MG63 (cell line): ENCODE measurements around the gene FAM20A. TPM values are rescaled to one million over a fixed set of nuclear protein-coding genes. Genes with fewer than 3 reads are reported as not detected.
A peak's percentile ranks its signal among the peaks of the same experiment; 100 is the strongest.

Source experiments
- DNase-seq: peaks from one replicate; pipeline ENCODE4 v3.0.0-alpha.2; 2020
- H3K27me3 ChIP-seq: fragments of 250-450 bp; sonication (Bioruptor Pico); 2 replicates; pipeline ENCODE4 v1.5.1; 2020; ENCODE audit warnings: mild to moderate bottlenecking, moderate library complexity
- H3K36me3 ChIP-seq: fragments of 250-450 bp; sonication (Bioruptor Pico); 2 replicates; pipeline ENCODE4 v1.5.1; 2020; ENCODE audit warnings: mild to moderate bottlenecking, moderate library complexity
- H3K4me3 ChIP-seq: fragments of 250-450 bp; sonication (Bioruptor Pico); 2 replicates; pipeline ENCODE4 v1.5.1; 2020; ENCODE audit warnings: mild to moderate bottlenecking, moderate library complexity
- H3K9me3 ChIP-seq: fragments of 250-450 bp; sonication (Bioruptor Pico); 2 replicates; pipeline ENCODE4 v1.5.1; 2020; ENCODE audit warnings: mild to moderate bottlenecking, moderate library complexity
- total RNA-seq: library from RNA; depleted of rRNA; stranded (reverse); fragments of >200 nt; shearing (Covaris generic); gene quantifications from 2 replicates; pipeline ENCODE4 v1.2.3, GENCODE V29; 2014; ENCODE audit warnings: low replicate concordance; rRNA removed

The FAM20A gene
- total RNA-seq, result not detected in 2 replicates

DNA sequence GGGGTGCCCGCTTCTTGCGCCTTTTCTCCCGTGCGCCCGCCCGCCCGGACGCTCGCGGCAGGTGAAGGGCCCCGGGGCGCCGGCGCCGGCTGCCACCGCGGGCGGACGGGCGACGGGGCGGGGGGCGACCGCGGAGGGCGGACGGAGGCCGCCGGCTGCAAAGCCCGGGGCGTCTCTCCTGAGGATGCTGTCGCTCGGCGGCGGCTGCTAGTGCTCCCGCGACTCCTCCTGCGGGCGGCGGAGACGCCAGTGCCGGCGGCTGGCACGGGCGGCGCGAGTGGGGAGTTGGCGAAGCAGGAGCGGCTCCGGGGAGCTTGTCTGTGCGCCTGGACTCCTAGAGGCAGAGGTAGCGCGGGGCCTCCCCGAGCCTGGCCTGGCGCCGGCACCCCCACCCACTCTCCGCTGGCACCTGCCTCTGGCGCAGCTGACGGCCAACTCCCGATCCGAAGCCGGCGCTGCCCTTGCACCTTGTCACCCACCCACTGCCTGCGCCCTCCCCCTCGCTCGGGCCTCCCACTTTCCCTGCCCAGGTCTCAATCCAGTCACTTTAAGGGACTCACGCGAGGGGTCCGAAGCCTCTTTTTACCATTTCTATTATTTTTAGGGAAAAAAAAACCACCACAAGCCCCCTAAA lies at the start of gene FAM20A:
FAM20A (minus strand) TSS at position 437 of the 634 bp plus-strand sequence. CDS start 701 bp downstream, outside the sequence.
- peak within 1 kb of the TSS; percentile 24 for H3K4me3 ChIP-seq
- DNase-seq, result peak; percentile 28
- H3K27me3 ChIP-seq, result peaks cover 19% of the 10 kb centered on the region; the same call in 1 of the 2 replicates
- no peaks in the 10 kb centered on the region for H3K36me3 ChIP-seq
- no peaks in the 10 kb centered on the region for H3K9me3 ChIP-seq

GRCh38 chr17:68649324-68649723 lies 48.2 kb upstream of the FAM20A start:
- DNase-seq, result no peak
- Histone ChIP-seq H3K36me3 (no peaks in the 10 kb centered on the region), H3K9me3 (peaks cover 3% of the 10 kb centered on the region; the same call in 1 of the 2 replicates), H3K27me3 (peaks cover 14% of the 10 kb centered on the region), H3K4me3 (no peak overlapping the region)

DNA sequence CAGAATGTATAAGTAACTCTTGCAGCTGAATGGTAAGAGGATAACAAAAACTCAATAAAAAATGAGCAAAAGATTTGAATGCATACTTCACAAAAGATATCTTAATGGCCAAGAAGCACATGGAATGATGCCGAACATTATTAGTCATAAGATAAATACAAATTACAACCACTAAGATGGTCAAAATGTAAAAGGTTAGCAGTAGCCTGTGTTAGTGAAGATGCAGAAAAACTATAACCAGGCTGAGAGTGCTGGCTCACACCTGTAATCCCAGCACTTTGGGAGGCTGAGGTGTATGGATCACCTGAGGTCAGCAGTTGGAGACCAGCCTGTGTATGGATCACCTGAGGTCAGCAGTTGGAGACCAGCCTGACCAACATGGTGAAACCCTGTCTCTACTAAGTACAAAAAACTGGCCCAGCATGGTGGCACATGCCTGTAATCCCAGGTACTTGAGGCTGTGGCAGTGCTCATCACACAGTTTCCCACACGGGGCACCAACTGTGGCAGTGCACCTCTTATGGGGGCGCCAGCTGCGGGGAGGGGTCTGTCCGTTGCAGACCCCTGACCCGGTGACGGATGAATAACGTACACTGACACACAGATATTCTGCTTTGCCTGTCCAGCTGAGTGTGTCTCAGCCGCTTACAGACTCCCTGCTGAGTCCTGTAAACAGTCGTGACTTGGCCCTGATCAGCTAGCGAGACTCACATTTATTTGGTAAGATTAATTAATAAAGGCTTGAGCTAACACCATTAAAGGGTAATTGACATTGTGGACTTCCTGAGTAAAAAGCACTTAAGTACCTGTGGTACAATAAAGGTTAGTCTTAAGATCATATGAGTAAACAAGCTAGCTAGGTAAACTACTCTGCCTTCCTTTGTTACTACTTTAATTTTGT lies 45.7 kb upstream of the FAM20A start:
- H3K4me3 ChIP-seq, result no peak overlapping the region
- no peak for DNase-seq
- H3K9me3 ChIP-seq, result peaks cover 3% of the 10 kb centered on the region; the same call in 1 of the 2 replicates
- peaks cover 21% of the 10 kb centered on the region for H3K27me3 ChIP-seq
- no peaks in the 10 kb centered on the region for H3K36me3 ChIP-seq

DNA sequence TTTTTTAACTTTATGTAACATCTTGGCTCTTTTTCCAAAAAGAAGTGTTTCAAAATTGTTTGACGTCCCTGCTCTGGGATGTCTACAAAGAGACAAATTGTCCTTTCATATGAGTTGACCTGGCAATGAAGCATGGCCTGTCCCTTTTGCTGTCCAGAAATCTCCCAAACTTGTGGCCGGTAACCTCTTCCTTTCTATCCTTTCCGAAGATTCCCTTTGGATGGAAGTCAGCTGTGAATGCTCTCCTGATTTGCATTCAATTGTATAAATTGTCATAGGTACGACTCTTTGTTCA lies 40.9 kb upstream of the FAM20A start:
- H3K4me3 ChIP-seq, result no peak overlapping the region
- no peak for DNase-seq

GRCh38 chr17:68641276-68642117 lies 40.3 kb upstream of the FAM20A start:
- H3K9me3 ChIP-seq, result peaks cover 3% of the 10 kb centered on the region; the same call in 1 of the 2 replicates
- H3K4me3 ChIP-seq, result no peak overlapping the region

More for the DNA sequence above, 40.9 kb upstream of the FAM20A start:
- peaks cover 3% of the 10 kb centered on the region; the same call in 1 of the 2 replicates for H3K9me3 ChIP-seq
- H3K27me3 ChIP-seq, result peaks cover 21% of the 10 kb centered on the region
- H3K36me3 ChIP-seq, result no peaks in the 10 kb centered on the region

GRCh38 chr17:68640242-68640989 lies 39.2 kb upstream of the FAM20A start:
- Histone ChIP-seq H3K4me3 (no peak overlapping the region), H3K9me3 (peaks cover 3% of the 10 kb centered on the region; the same call in 1 of the 2 replicates), H3K27me3 (peaks cover 15% of the 10 kb centered on the region; the same call in 1 of the 2 replicates), H3K36me3 (no peaks in the 10 kb centered on the region)
- DNase-seq, result no peak

More at GRCh38 chr17:68641276-68642117, 40.3 kb upstream of the FAM20A start:
- H3K27me3 ChIP-seq, result peaks cover 21% of the 10 kb centered on the region
- H3K36me3 ChIP-seq, result no peaks in the 10 kb centered on the region
- no peak for DNase-seq

GRCh38 chr17:68634345-68634876 lies 33.2 kb upstream of the FAM20A start:
- H3K4me3 ChIP-seq, result no peak overlapping the region
- H3K27me3 ChIP-seq, result no peaks in the 10 kb centered on the region
- H3K36me3 ChIP-seq, result no peaks in the 10 kb centered on the region
- DNase-seq, result no peak
- H3K9me3 ChIP-seq, result no peaks in the 10 kb centered on the region

DNA sequence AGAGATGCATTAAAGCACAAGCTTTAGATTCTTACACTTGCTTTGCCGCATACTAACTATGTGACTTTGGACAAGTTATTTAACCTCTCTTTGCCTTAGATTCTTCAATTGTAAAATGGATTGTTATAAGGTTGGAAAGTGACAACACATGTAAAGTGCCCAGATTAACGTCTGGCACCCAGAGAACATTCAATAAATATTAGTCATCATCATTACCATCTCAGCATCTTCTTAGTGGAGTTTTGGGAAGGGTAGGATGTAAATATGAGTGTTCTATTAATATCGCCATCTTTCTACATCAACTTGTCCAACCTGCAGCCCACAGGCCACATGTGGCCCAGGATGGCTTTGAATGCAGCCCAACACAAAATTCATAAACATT lies 27.4 kb upstream of the FAM20A start:
- H3K27me3 ChIP-seq, result no peaks in the 10 kb centered on the region
- DNase-seq, result no peak
- H3K4me3 ChIP-seq, result no peak overlapping the region
- H3K9me3 ChIP-seq, result no peaks in the 10 kb centered on the region
- no peaks in the 10 kb centered on the region for H3K36me3 ChIP-seq

- H3K4me3 ChIP-seq, result no peak overlapping the region
- DNase-seq, result no peak
- H3K27me3 ChIP-seq, result no peaks in the 10 kb centered on the region
- H3K36me3 ChIP-seq, result no peaks in the 10 kb centered on the region
- no peaks in the 10 kb centered on the region for H3K9me3 ChIP-seq
Observed at GRCh38 chr17:68627956-68628575, 26.9 kb upstream of the FAM20A start.

DNA sequence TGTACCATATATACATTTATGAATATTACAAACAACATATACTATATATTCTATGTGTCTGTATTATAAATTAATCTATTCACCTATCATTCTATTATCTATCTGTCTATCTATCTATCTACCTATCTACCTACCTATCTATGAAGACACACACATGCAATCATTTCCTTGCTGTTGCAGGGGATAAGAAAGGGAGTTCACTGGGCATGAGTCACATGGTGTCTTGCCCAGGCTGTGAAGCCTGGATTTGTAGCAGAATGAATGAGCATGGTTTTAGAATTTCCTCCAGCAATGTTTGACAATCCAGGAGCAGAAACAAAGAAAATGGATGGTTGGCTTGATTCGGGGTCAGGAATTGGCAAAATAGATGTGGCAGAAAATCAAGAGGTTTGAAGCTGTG lies 23.2 kb upstream of the FAM20A start:
- Histone ChIP-seq H3K9me3 (no peaks in the 10 kb centered on the region; the same call in 1 of the 2 replicates), H3K36me3 (no peaks in the 10 kb centered on the region), H3K4me3 (no peak overlapping the region), H3K27me3 (no peaks in the 10 kb centered on the region)
- DNase-seq, result no peak

GRCh38 chr17:68623811-68624210 lies 22.6 kb upstream of the FAM20A start:
- H3K4me3 ChIP-seq, result no peak overlapping the region
- no peaks in the 10 kb centered on the region for H3K36me3 ChIP-seq
- DNase-seq, result no peak
- H3K9me3 ChIP-seq, result no peaks in the 10 kb centered on the region; the same call in 1 of the 2 replicates
- H3K27me3 ChIP-seq, result peaks cover under 1% of the 10 kb centered on the region; the same call in 1 of the 2 replicates

GRCh38 chr17:68622423-68622822 lies 21.3 kb upstream of the FAM20A start:
- H3K27me3 ChIP-seq, result peaks cover 5% of the 10 kb centered on the region; the same call in 1 of the 2 replicates
- no peaks in the 10 kb centered on the region for H3K36me3 ChIP-seq
- H3K9me3 ChIP-seq, result no peaks in the 10 kb centered on the region; the same call in 1 of the 2 replicates
- H3K4me3 ChIP-seq, result no peak overlapping the region
- no peak for DNase-seq

DNA sequence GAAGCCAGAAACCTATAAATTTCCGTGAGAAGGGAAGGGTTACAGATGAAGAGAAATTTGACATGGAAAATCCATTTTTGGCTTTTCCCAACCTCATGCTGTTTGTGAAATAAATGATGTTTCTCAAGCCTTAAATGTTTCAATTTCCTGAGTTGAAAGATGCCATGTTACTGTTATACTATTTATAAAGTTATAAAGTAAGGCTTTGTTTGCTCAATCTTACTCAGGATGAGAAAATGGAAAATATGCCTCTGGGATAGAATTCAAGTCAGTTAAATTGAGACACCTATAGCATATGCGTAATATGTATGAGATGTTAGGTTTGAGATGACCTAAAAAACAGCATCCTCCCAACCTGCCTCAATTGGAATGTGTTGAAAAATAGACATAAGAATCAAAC lies 19.9 kb upstream of the FAM20A start:
- peaks cover 5% of the 10 kb centered on the region; the same call in 1 of the 2 replicates for H3K27me3 ChIP-seq
- no peak overlapping the region for H3K4me3 ChIP-seq
- H3K9me3 ChIP-seq, result no peaks in the 10 kb centered on the region; the same call in 1 of the 2 replicates
- H3K36me3 ChIP-seq, result no peaks in the 10 kb centered on the region
- no peak for DNase-seq

- Histone ChIP-seq H3K9me3 (no peaks in the 10 kb centered on the region; the same call in 1 of the 2 replicates), H3K36me3 (no peaks in the 10 kb centered on the region), H3K4me3 (no peak overlapping the region), H3K27me3 (peaks cover 5% of the 10 kb centered on the region; the same call in 1 of the 2 replicates)
- DNase-seq, result no peak
Observed at GRCh38 chr17:68616334-68616733, 15.2 kb upstream of the FAM20A start.

GRCh38 chr17:68614718-68615117 lies 13.6 kb upstream of the FAM20A start:
- Histone ChIP-seq H3K4me3 (no peak overlapping the region), H3K36me3 (no peaks in the 10 kb centered on the region), H3K9me3 (peaks cover 3% of the 10 kb centered on the region; the same call in 1 of the 2 replicates), H3K27me3 (peaks cover 5% of the 10 kb centered on the region; the same call in 1 of the 2 replicates)
- no peak for DNase-seq
